A549 (cell line): ENCODE data around the gene PTPN23.

ENCODE experiments used
- CHD4 ChIP-seq: fragments of 200-600 bp; sonication (generic); IDR thresholded peaks from 2 replicates; pipeline ENCODE4 v1.6.1; 2016; ENCODE audit warnings: antibody characterized with exemption, mild to moderate bottlenecking, borderline replicate concordance
- CTCF ChIP-seq: fragments of >200 bp; sonication (Bioruptor Twin); formaldehyde crosslinking; IDR thresholded peaks from 3 replicates; pipeline ENCODE4 v1.5.1; 2016
- EP300 ChIP-seq, 2 experiments: fragments of >200 bp; sonication (Bioruptor Twin); formaldehyde crosslinking; IDR thresholded peaks; 2 replicates in 1 of 2; 3 replicates in 1 of 2; pipeline ENCODE4 v1.6.1; 2016 to 2017
- HDAC2 ChIP-seq: fragments of 200-600 bp; sonication (generic); IDR thresholded peaks from 2 replicates; pipeline ENCODE4 v1.6.1; 2016
- HMGXB4 ChIP-seq: fragments of 250-450 bp; sonication (Bioruptor Pico); IDR thresholded peaks from 2 replicates; pipeline ENCODE4 v1.5.0; 2021; ENCODE audit warnings: mild to moderate bottlenecking, moderate library complexity, borderline replicate concordance
- JUN ChIP-seq, 2 experiments: fragments of >200 bp; sonication (Bioruptor Twin); formaldehyde crosslinking; IDR thresholded peaks; 2 replicates in 1 of 2; 3 replicates in 1 of 2; pipeline ENCODE4 v1.6.1; 2016 to 2017
- KDM1A ChIP-seq: fragments of 200-600 bp; sonication (generic); IDR thresholded peaks from 2 replicates; pipeline ENCODE4 v1.6.1; 2016; ENCODE audit warnings: low read depth, mild to moderate bottlenecking
- MAX ChIP-seq: IDR thresholded peaks from 2 replicates; pipeline ENCODE4 v1.6.1; 2012
- POLR2A ChIP-seq: IDR thresholded peaks from 2 replicates; pipeline ENCODE4 v1.6.1; 2012; ENCODE audit warnings: mild to moderate bottlenecking, low read length
- RCOR1 ChIP-seq: fragments of 150-350 bp; IDR thresholded peaks from 2 replicates; pipeline ENCODE4 v1.6.1; 2014; ENCODE audit warnings: antibody characterized with exemption, low read length, low read depth
- REST ChIP-seq: fragments of 200-600 bp; sonication (generic); IDR thresholded peaks from 2 replicates; pipeline ENCODE4 v1.6.1; 2016; ENCODE audit warnings: antibody characterized with exemption, mild to moderate bottlenecking, moderate library complexity
- RNF2 ChIP-seq: fragments of 200-600 bp; sonication (generic); IDR thresholded peaks from 2 replicates; pipeline ENCODE4 v1.6.1; 2016; ENCODE audit warnings: low read depth, mild to moderate bottlenecking, antibody characterized with exemption, moderate library complexity, borderline replicate concordance
- SMC3 ChIP-seq: fragments of >200 bp; sonication (Bioruptor Twin); formaldehyde crosslinking; IDR thresholded peaks from 3 replicates; pipeline ENCODE4 v1.6.1; 2018; ENCODE audit warnings: inconsistent platforms
- USF2 ChIP-seq: fragments of 450-650 bp; IDR thresholded peaks from 2 replicates; pipeline ENCODE4 v1.6.1; 2014; ENCODE audit warnings: antibody characterized with exemption

- TF ChIP-seq CTCF (no peak), RCOR1 (no peak), JUN (IDR thresholded peaks at IDR 0.05) (no peak), RNF2 (no peak), HDAC2 (no peak), SMC3 (no peak), POLR2A (no peak), USF2 (no peak), KDM1A (no peak), MAX (no peak), HMGXB4 (CRISPR knock-in tag) (no peak), CHD4 (no peak), REST (no peak), EP300 (IDR thresholded peaks at IDR 0.05) (no peak)
Measured at GRCh38 chr3:47380026-47380600, 708 bp upstream of the PTPN23 start.
